Left ventricle myocardium superior (tissue), 1 donor: ENCODE measurements around the gene INO80B. TPM values are rescaled to one million over a fixed set of nuclear protein-coding genes. Genes with fewer than 3 reads are reported as not detected.
"Not testable (repeated sequence)": the region's sequence is repeated elsewhere in the genome, so short reads cannot be mapped to it uniquely, and the experiment has no call there.

Source experiments
- ATAC-seq: fragments of 200-7000 bp; cut with Tn5 transposase; one replicate; pipeline ENCODE4 v1.9.1; 2020; ENCODE audit warnings: mild to moderate bottlenecking, moderate library complexity
- DNase-seq: peaks from one replicate; pipeline ENCODE4 v3.0.0-alpha.2; 2020
- intact Hi-C: fragments of 100-400 bp; cut with micrococcal nuclease; formaldehyde crosslinking; loops from one replicate; pipeline ENCODE4 v1.11.0; 2022
- total RNA-seq: library from RNA; stranded (reverse); fragmentation: NEBNext Ultra II Directional; extraction: Animal tissue kit (Norgen Biotek cat#: 25700); gene quantifications from one replicate; pipeline ENCODE4 v1.2.1, GENCODE V29; 2021
- donor health status: DM: no; HTN: yes; CAD: no; lungs with severe emphysema.

Gene INO80B
- total RNA-seq, 1 donor from 2014 or later = 16.4 TPM

DNA sequence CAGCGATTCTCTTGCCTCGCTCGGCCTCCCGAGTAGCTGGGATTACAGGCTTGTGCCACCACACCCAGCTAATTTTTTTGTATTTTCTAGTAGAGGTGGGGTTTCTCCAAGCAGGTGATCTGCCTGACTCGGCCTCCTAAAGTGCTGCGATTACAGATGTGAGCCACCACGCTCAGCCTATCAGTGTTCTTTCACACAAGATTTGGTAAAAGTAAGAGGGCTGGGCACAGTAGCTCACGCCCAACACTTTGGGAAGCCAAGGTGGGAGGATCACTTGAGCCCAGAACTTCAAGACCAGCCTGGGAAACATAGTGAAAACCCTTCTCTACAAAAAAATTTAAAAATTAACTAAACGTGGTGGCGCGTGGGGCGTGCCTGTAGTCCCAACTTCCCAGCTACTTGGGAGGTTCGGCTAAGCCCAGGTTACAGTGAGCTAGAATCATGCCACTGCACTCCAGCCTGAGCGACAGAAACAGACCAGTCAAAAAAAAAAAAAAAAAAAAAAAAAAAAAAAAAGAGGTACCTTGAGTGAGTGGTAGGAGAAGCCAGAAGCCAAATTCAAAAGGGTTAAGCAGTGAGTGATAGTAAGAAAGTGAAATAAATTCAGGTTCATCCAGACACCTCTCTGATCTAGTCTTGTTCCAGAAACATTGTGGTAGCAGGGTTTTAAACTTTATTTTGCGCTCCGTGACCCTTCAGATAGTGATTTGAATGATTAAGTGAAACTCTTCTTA lies 16.6 kb downstream of the INO80B start:
- DNase-seq = no peak
- intact Hi-C loops = no loop called here
- ATAC-seq = no peak

DNA sequence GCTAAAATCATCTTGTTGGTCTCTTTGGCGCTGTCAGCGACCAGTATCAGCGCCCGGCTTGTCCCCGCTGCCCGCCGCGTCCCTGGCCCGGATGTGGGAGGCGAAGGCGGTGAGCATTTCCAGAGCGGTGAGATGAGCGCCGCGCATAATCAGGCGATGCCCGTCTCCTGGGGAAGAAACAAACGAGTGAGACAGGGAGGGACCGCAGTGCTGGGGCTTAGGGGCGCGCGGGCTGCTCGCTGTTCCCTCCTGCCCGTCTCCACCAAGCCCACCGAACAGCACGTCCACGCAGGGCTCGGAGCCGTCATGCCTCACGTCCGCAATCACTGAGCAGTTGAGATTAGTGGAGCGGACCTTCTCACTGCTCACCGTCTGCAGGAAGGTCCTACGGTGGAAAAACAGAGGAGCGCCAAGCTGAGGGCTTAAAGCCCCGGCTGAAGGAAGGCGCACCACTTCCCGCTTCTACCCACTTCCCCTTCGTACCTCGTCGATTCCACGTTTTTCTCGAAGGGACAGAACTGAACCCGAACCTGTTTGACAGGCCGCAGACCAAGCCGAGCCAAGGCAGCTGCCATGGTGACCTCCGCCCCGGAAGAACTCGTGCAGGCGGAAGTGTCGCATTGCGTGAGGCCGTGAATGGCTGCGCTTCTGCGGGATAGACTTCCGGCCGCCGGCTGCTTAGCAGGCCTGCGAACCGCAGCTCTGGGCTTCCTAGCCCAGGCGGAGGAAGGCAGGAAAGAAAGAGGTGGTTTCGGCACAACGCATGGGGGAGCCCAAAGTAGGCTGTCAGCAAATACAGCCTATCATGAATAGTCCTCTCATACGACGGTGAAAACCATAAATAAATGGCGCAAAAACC lies 17.4 kb downstream of the INO80B start, which contains the start of gene MRPL53:
Gene MRPL53 (minus strand): TSS at position 595 of the 859 bp plus-strand sequence. CDS start 20 bp downstream, at position 575.
- ATAC-seq (peak; percentile 95), DNase-seq (peak; percentile 97)
- intact Hi-C loops = no loop called here

DNA sequence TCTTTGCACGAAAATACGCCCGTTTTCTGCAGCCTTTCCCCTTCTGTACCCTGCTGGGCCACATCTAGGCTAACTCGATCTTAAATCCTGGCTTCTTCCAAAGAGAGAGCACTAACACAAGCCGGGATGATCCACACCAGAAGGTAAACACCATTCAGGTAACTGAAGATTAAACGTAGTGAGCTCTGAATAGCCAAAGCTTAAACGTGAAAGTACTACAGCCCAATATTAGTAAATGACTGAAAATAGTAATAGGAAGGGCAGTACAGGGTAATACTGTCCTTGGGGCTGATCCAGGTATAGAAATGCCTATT lies 18.0 kb downstream of the INO80B start:
- intact Hi-C loops = no loop called here
- DNase-seq (no peak), ATAC-seq (peak; percentile 5)

DNA sequence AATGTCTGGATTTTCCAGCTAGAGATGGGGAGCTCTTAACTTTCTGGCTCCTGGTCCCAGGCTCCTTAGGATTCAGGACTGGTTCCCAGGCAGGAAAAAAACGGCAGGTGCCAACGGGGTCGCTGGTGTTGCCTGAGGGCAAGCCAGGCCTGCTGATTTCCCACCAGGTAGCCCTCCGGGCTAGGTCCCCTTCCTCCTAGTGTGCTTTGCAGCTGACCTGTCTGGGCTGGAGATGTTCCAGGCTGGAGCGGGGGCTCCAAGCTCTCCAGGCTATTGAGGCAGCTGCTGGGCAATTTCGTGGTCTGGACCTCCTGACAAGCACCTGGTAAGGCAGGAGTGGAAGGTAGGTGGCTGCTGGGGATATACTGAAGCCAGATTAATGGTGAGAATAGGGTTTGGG lies 19.6 kb downstream of the INO80B start:
- intact Hi-C loops = no loop called here
- DNase-seq (no peak), ATAC-seq (no peak)

DNA sequence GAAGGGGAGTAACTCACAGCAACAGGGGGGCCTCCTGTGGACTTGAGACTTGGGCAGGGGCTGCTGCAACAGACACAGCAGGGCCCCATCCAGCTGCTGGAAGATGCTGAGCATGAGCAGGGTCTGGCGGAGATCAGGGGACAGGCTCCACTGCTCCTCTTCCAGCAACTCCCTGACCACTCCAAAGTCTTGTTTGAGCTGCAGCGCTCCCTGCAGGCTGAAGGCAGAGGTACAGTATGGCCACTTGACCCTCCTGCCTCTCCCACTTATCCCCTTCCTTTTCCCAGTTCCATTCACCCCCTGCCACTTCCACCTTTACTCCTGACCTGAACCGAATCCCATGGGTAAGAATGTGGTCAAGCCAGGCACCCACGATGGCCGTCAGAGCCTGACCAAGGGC lies 20.0 kb downstream of the INO80B start:
- intact Hi-C loops = no loop called here
- DNase-seq = no peak
- no peak for ATAC-seq

DNA sequence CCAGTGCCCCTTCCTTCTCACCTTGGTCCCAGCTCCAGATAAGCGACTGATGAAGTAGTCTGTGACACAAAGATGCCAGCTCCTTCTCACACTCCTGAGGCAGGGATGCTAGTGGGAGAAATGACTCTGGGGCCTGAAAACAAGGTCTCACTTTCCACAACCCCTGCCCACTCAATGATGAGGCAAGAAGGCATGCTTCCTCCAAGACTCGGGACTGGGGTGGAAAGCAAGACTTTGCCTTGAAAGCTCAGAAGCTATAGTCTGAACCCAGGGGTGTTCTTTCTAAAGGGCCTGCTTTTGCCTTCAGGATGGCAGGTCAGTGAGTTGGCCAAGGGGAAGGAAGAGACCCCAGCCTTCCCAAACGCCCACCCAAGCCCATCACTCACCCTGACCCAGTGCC lies 26.5 kb downstream of the INO80B start:
- no peak for ATAC-seq
- intact Hi-C loops = loop anchor here (5.0 kb wide), 1 partner anchor 106 kb away; no protein-coding TSS in a partner anchor
- DNase-seq = peak; percentile 0

DNA sequence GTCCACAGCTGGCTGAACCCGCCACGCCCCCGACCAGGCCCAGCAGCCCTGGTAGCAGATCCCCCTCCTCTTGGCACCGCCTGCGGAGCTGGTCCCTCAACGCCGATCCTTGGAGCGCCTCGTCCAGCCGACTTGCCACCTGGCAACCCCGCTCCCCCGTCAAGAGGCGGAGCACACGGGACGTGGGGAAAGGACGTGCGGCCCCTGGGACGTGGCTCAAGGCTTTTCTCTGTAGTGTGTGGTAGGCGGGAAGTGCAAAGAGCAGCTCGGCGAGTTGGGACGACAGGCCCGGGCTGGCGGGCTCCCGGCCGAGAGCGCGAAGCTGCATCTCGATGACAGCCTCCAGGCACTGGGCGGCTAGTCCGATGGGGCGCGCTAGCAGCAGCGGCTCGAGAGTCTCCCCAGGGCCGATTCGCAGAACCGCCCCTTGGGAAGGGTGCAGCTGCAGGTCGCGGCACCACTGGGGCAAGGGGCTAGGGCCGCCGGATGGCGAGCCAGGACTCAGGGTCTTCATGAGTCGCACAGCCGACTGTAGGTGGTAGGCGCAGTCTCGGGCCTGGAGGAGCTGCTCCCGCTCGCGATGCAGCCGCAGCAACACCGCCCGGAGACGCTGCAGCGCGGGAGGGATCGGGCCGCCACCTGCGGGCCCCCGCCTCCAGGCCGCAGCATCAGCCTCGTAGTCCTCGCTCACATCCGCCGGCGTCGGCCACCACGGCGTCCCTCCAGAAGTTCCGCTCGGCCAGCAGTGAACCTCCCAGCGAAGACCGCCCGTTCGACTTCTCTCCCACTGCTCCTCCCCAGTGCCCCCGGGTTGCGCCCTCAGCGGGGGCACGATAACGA lies 27.3 kb downstream of the INO80B start:
- intact Hi-C loops = loop anchor here (5.0 kb wide), 1 partner anchor 105 kb away; no protein-coding TSS in a partner anchor
- ATAC-seq (peak; percentile 67), DNase-seq (peak; percentile 79)

DNA sequence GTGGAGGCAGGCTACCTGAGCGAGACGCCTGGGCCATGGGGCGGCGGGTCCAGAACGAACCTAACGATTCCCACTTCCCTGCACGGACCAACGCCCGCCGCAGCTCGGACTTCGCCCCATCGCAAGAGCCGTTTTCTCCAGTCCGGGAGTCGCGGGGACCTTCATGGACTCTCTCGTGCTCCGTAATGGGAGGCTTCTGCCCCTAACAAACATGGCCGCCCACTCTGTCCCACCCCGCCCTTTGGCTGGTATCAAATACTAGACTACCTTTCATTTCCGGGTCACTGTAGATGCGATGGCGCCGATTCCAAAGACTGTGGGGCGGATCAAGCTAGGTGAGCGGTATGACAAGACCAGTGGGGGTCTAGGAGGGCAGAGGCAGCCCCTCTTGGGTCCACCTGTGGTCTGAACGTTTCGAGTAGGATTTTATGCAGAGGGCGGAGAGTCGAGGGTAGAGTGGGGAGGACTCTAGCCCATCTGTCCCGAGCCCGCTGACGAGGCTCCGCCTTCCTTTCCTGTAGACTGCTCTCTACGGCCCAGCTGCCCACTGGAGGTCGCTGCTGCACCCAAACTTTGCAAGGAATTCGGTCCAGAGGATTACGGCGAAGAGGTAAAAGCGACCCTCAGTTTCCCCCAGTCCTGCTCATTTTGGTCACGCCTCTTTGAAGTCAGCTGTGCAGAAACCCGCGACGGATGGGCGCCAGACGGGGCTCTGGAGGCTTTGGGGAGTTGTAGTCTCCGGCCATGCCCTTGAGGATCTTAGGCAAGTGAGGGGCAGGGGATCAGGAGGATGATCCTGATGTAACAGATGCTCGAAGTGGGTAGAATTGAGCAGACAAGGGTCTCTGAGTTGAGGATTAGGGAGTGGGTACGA lies 28.2 kb downstream of the INO80B start, which contains the start of the genes CCDC142 and TTC31:
Gene CCDC142 (minus strand): TSS at position 198 of the 874 bp plus-strand sequence. CDS start 161 bp downstream, at position 37.
Gene TTC31 (plus strand): TSS at position 281 of the 874 bp plus-strand sequence. CDS start 15 bp downstream, at position 296.
- DNase-seq (peak; percentile 97), ATAC-seq (peak; percentile 98)
- intact Hi-C loops = loop anchor here (5.0 kb wide), 1 partner anchor 104 kb away; no protein-coding TSS in a partner anchor

DNA sequence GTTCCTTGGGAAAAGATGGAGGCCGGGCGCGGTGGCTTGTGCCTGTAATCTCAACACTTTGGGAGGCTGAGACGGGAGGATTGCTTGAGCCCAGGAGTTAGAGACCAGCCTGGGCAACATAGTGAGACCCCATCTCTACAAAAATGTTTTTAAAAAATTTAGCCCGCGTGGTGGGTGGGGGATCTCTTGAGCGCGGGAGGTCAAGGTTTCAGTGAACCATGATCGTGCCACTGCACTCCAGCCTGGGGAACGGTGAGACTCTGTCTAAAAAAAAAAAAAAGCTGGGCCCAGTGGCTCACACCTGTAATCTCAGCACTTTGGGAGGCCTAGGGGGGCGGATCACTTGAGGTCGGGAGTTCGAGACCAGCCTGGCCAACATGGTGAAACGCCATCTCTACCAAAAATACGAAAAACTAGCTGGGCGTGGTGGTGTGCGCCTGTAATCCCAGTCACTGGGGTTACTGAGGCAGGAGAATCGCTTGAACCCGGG lies 28.8 kb downstream of the INO80B start:
- peak; percentile 21 for DNase-seq
- not testable (repeated sequence) for ATAC-seq
- intact Hi-C loops = loop anchor here (5.0 kb wide), 1 partner anchor 104 kb away; no protein-coding TSS in a partner anchor

DNA sequence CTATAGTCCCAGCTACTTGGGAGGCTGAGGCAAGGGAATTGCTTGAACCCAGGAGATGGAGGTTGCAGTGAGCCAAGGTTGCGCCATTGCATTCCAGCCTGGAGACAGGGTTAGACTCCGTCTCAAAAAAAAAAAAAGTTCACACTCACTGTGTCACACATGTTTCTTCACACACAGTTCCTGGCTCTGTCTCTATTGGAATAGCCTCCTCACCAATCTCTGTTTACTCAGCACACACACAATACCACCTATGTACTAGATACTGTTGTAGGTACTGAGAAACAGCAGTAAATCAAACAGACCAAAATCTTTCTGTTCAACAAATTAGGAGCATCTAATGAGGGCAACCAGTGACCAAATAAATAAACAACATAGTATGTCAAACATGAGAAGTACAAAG lies 31.3 kb downstream of the INO80B start:
- intact Hi-C loops = no loop called here
- ATAC-seq (no peak), DNase-seq (no peak)

DNA sequence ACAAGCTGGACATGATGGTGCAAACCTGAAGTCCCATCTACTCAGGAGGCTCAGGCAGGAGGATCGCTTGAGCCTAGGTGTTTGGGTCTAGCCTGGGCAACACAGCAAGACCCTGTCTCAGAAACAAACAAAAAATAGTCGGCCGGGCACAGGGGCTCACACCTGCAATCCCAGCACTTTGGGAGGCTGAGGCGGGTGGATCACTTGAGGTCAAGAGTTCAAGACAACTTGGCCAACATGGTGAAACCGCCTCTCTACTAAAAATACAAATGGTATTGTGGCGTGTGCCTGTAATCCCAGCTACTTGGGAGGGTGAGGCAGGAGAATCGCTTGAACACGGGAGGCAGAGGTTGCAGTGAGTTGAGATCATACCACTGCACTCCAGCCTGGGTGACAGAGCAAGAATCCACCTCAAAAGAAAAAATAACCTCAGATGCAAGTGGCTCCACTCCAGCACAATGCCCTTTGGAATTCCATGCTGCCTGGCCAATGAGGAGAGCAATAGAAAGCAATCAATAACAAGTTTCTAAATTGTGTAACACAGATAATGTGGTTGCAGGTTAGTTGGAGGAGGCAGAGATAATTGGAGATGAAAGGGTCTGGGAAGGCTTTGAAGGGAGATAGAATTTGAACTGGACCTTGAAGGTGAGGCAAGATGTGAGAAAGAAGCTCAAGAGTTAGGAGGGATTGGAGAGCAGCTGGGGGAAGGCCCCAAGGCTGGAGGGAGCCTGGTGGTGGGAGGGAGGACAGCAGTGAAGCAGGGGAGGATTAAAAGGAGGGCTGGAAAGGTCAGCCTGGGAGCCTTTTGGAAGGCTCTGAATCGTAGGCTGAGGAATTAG lies 34.0 kb downstream of the INO80B start:
- ATAC-seq = no peak
- intact Hi-C loops = no loop called here
- no peak for DNase-seq

DNA sequence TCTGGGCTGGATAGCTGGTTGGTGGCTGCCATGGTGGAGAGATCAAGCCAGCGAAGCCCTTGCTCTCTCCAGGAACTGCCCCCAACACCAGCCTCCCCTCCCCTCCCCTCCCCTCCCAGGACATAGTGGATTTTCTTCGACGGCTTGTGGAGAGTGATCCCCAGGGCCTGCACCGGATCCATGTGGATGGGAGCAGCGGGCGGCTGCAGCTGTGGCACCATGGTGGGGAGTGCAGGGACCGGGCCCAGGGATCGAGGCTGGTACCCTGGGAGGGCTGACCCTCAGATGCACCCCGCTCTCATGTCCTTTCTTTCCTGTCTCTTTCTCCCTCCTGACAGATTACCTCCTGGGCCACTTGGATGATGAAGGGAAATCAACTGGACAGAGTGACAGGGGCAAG lies 35.0 kb downstream of the INO80B start:
- DNase-seq (no peak), ATAC-seq (no peak)
- intact Hi-C loops = no loop called here

DNA sequence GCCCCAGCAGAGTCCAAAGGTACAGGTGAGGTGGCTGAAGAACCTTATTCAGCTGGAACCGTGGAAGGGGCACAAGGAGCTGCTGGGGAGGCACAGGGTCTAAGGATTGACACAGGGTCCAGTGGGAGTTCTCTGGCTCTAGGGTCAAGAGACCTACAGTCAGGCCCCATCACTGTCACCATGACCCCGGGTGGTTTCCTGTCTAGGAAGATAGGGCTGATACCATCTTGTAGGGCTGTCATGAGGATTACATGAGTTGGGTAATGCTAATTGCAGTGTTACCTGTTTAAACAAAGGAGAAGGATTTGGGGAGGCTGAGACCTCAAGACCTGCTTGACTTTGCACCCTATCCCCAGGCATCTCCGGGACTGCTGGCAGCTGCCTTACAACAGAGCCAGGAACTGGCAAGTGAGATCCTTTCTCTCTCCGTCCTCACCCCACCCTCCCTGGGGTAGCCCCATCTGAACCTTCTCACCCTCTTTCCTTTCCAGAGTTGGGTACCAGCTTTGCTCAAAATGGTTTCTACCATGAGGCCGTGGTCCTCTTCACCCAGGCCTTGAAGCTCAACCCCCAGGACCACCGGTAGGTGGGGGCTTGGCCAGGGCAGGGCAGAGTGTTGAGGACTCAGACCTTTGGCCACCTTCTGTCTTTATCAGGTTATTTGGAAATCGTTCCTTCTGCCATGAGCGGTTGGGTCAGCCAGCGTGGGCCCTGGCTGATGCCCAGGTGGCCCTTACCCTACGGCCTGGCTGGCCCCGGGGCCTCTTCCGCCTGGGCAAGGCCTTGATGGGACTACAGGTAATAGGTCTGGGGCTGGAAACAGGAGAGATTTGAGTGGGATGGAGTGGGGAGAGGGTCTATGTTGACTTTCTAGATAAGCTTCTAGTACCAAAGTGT lies 37.0 kb downstream of the INO80B start:
- DNase-seq (peak; percentile 11), ATAC-seq (no peak)
- intact Hi-C loops = no loop called here

DNA sequence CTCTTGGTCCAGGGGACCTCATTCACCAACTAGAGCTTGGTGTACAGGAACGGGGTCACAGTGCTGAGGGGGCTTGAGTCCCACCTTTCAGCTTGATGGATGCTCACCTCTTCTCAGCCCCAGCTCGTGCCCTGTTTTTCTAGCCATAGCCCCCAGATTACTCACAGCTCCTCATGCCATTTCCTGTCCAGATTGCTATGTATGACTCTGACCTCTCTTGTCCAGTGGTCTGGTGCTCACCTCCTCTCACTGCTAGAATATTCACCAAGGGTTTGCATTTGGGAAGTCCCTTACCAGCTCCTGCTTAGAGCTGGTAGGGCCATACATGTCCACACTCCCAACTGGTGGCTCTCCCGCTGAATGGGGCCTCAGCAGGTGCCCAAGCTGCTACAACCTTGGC lies 38.7 kb downstream of the INO80B start:
- ATAC-seq (no peak), DNase-seq (no peak)
- intact Hi-C loops = no loop called here

DNA sequence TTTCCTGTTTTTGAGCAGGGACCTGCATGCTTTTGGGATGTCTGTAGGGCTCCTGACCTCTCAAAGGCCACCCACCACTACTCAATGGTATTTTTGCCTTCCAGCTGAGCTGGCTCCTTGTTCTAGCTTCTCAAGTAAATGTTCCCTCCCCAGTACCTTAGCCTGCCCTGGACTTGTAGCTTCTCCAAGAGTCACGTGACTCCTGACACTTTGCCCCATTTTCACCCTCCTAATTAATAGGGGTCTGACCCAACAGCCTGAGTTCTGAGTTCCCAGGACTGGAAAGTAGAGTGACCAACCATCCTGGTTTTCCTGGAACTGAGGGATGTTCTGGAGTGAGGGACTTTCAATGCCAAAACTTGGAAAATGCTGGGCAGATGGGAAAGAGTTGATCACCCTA lies 40.6 kb downstream of the INO80B start:
- intact Hi-C loops = no loop called here
- no peak for DNase-seq

More for the DNA sequence above, 40.6 kb downstream of the INO80B start:
- ATAC-seq = no peak
